HG03571 (cell line): ENCODE data around the gene MACROD1.

Experiments
- ATAC-seq: cut with Tn5 transposase; IDR thresholded peaks from one replicate; pipeline ENCODE4 v1.9.1; 2021; ENCODE audit not compliant: unreplicated experiment

MACROD1 gene

DNA sequence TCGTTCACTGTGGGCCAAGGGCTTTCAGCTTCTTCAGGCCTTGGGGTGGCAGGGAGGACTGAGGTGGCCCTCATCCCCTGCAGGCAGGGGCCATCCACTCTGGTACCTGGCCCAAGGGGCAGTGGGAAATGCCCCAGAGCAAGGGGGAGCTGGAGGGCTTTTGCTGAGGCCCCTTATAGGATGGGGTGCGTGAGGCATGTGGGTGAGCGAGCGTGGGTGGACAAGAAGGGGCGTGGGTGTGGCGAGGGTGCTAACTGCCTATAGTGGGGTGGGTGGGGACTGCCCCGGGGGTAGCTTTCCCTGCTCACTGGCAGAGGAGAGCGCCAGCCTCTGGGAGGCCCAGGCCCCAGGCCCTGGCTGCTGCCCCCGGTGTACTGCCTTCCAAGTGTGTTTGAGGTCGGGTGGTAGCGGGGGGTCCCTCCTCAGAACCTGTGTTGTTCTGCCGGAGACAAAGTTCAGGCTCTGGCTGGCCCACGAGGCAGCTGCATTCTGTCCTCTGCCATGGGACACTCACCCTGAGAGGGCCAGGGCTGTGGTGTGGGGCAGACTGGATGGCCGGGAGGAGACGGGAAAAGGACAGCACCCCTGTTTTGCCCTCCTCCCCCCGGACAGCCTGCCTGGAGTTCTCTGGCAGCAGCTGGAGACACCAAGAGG, 126.8 kb downstream of the MACROD1 start:
- no peak for ATAC-seq

- ATAC-seq: no peak
Observed at GRCh38 chr11:64038500-64038899, 127.4 kb downstream of the MACROD1 start.

DNA sequence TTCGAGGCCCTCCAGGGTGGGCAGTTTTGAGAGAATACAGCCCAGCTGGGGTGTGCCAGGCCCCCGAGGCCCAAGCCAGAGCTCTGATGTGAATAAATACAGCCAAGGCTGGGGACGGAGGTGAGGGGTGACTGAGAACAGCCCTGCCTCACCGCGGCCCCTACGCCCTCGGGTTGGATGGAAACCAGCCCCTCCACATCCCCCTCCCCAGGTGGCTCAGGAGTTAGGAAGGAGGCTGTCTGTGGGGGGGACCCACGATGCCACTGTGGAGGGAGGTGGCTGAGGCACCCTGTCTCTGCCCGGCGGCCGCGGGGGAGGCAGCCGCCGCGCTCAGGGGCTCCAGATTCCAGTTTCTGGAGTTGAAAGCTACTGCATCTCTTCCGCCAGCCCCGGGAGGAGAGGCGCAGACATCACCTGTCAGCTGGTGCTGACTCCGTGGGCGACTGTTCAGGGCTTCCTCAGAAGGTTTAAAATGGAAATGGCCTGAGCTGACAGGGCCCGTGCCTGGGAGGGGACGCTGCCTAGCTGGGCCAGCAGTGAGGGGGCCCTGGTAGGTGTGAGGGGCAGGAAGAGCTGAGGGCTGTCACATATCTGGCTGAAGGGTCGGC, 128.8 kb downstream of the MACROD1 start:
- ATAC-seq: no peak

GRCh38 chr11:64036087-64037026, 129.6 kb downstream of the MACROD1 start:
- no peak for ATAC-seq

- ATAC-seq: no peak
Observed at GRCh38 chr11:64035576-64035975, 130.3 kb downstream of the MACROD1 start, which contains the start of gene FLRT1. FLRT1 (plus strand) TSS chr11:64035931; CDS start chr11:64116268, 80,337 bp downstream.

- ATAC-seq: no peak
Observed at GRCh38 chr11:64035081-64035524, 130.8 kb downstream of the MACROD1 start.

DNA sequence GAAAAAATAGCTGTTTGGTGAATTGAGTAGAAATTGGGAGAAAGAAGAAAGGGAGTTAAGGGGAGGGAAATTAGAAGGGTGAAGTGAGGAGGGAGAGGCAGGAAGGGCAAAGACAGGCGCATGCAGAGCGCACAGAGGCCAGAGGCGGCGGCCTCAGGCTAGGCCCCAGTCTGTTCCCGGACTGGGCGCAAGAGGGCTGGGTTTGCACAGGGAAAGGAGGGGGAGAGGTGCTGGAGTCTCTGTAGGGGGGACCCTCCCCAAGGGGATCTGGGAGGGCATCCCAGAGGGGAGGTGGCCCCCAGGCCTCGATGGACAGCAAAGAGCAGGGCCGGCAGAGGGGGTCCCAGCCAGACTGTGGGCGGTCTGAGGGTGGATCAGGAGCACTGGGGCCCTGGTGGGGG, 131.5 kb downstream of the MACROD1 start:
- ATAC-seq: no peak

GRCh38 chr11:64032050-64032449, 133.9 kb downstream of the MACROD1 start:
- ATAC-seq: no peak

DNA sequence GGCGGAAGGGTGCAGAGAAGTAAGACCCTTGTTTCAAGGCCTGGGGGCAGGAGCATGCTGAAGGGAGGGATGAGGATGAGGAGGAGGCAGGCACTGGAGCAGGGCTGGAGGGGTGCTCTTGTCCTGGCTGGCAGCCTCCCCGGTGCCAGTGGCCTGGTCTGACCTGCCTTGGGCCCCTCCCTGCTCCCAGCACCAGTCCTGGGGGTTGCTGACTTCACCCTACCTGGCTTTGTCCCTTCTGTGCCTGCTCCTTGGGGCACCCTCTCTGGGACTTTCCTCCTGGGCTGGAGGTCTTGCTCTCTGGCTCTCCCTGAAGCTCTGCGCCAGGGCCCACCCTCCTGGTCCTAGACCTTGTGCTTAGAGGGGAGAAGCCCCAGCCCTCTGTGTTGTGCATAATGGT, 134.9 kb downstream of the MACROD1 start:
- no peak for ATAC-seq

DNA sequence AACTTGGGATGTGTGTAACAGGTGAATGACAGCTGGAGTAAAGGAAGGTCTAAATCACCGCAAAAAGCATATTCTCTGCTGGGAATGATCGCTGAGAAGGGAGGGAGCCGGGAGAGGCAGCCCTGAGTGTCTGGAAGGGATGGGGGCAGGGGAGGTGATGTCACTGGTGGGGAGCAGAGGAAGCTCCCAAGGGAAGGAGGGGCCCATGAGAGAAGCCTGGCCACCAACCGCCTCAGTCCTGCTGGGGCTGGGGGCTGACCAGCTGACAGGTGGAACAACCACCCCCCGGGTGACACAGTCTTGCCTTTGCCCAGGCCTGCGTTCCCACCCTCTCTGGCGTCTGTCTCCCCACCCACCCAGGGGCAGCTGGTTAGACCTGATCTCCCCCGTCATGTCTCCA, 136.1 kb downstream of the MACROD1 start:
- ATAC-seq: no peak

DNA sequence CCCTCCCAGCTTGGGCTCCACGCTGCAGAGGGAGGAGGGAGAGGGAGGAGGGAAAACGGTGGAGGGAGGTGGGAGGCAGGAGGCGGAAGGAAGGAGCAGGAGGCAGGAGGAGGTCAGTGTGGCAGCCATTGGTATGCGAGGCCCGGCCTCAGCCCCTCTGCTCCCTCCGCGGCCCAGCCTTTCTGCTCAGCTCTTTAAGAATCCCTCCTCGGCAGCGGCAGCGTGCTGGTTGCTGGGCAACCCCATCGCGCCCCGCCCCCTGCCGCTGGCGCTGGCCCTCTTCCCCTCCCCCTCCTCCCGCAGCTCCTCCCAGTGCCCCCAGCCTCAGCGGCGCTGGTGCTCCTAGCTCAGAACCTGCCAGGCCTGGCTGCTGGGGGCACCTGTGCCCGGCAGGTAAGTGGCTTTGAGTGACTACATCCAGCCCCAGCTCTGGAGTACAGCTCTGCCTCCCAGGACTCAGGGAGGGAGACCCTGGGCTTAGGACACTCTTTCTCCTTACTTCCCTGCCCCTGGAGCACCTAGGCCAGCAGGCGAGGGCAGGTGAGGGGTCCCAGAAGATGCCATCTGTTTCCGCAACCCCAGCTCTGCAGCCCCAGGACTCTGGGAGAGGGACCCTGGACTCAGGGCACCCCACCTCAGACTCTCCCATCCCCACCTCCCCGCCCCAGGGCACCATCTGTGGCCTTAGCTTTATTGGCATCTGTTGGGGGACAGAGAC, 137.4 kb downstream of the MACROD1 start:
- no peak for ATAC-seq

DNA sequence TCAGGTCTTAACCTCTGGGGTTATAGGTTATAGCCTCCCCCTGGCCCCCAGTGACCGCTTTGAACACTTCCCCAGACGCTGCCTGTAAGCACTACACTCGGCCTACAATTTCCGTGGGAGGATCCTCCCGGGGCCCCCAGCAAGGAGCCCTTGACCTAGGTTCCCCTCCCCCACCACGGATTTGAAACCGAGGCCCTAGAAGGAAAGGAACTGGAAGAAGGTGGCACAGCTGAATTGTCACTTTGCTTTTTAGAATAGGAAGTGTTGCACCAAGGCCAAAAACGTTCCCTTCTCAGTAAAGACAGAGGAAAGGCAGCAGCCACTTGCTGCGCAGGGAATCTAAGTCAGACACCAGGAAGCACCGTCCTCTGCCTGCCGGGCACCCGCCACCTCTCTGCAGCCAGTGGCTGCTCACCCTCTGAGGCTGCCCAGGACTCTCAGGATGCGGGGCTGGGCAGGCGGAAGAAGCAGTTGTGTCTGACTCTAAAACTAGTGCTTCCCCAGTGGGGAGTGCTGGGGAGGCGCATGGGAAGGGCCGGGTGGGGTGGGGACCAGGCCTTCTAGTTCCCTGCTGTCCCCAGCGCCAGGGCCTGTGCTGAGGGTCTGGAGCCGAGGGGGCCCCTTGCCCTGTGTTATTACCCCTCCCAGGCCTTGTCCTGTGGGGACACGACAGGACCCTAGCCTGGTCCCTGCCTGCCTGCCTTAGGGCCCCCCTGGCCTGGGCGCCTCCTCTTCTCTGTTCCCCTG, 138.1 kb downstream of the MACROD1 start:
- no peak for ATAC-seq

- ATAC-seq: no peak
Observed at GRCh38 chr11:64026575-64027205, 139.2 kb downstream of the MACROD1 start.

GRCh38 chr11:64025205-64025604, 140.7 kb downstream of the MACROD1 start:
- no peak for ATAC-seq

- no peak for ATAC-seq
Observed at GRCh38 chr11:64023712-64024710, 141.9 kb downstream of the MACROD1 start.

GRCh38 chr11:64022125-64022784, 143.7 kb downstream of the MACROD1 start:
- no peak for ATAC-seq

DNA sequence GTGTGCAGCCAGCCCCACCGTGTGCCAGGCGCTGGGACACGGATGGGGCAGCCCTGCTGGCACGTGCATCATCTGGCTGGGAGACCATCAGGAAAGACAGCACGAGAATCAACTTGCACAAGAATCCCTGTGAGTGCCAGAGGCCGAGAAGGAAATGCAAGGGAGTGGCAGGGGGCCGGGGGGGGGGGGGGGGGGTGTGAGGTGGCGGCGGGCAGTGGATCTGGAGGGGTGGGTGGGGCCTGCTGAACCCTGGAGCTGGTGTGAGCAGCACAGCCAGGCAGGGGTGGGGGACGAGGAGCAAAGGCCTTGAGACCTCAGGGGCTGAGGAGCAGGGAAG, 144.2 kb downstream of the MACROD1 start:
- no peak for ATAC-seq
